GM18861 (cell line): ENCODE data around the gene ADORA2B.
"Not testable (repeated sequence)": the region's sequence is repeated elsewhere in the genome, so short reads cannot be mapped to it uniquely, and the experiment has no call there.

Experiments used
- ATAC-seq: cut with Tn5 transposase; IDR thresholded peaks from one replicate; pipeline ENCODE4 v1.9.1; 2021; ENCODE audit not compliant: unreplicated experiment

Gene ADORA2B

GRCh38 chr17:15921640-15922039 is 23.3 kb upstream of the ADORA2B start:
- no peak for ATAC-seq

DNA sequence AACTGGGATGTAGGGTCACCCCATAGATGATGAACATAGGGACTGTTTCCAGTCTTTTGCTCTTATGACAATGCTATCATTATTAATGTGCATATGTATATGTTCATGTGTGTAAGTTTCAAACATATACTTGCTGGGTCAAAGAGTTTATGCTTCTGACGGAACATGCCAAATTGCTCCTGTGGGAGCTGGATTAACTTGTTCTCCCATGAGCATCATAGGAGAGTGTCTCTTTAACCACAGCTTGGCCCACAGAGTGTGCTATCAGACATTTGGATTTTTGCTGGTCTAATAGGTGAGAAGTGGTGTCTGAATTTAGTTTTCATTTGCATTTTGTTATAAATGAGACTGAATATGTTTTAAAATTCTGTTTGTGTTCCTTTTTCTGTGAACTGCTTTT is 22.3 kb upstream of the ADORA2B start:
- no peak for ATAC-seq

DNA sequence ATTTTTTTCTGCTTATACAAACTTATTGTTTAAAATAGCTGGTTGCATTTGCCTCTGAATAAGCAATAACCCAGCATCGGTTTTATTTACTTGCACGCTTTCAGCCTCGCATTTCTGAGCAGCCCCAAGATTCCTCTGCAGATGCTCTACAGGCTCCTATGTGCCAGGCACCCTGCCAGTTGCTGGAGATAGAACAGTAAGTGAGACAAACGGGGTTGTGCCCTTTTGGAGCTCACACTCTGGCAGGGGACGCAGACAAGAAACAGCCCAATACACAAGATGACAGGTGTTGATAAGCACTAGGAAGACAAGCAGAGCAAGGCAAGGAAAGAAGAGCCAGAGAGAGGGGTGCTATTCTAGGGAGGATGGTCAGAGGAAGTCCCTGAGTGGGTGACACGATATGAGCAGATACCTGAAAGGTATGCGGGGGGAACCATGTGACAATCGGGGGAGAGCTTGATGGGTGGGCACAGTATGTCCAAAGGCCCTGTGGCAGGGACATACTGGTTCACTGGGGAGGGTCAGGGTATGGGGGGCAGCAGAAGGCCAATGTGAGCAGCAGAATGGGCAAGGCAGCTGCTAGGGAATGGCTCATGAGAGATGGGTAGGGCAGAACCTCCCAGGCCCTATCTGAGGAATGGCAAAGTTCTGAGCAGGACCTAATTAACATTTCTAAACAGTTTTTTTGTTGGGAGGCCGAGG is 18.7 kb upstream of the ADORA2B start:
- no peak for ATAC-seq

GRCh38 chr17:15928286-15928785 is 16.6 kb upstream of the ADORA2B start:
- ATAC-seq: no peak

DNA sequence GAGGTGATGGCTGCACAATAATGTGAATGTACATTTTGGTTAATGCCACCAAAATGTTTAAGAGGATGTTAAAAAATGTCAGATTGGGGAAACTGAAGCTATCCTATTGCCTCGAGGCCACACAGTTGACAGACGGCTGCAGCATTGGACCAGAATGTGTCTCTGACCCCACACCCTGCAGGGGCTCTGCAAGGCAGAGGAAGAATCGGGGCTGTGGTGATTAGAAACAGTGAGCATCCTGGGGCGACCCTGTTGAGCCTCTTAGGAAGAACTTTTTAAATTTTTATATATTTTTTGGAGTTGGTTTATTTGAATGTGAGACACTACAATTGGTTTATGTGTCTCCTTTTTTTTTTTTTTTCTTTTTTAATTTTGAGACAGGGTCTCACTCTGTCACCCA is 15.0 kb upstream of the ADORA2B start:
- no peak for ATAC-seq

DNA sequence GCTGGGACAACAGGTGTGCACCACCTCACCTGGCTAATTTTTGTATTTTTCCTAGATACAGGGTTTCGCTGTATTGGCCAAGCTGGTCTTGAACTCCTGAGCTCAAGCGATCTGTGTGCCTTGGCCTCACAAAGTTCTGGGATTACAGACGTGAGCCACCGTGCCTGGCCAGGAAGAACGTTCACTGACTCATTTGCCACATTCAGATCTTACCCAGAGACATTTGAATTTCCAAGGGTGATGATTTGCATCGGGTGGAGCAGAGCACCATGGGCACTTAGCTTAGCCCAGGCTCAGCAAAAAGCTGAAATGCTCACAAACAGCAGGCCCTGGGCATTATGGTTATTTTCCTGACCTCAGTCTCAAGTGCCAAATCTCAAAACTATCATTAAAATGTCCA is 14.5 kb upstream of the ADORA2B start:
- no peak for ATAC-seq

DNA sequence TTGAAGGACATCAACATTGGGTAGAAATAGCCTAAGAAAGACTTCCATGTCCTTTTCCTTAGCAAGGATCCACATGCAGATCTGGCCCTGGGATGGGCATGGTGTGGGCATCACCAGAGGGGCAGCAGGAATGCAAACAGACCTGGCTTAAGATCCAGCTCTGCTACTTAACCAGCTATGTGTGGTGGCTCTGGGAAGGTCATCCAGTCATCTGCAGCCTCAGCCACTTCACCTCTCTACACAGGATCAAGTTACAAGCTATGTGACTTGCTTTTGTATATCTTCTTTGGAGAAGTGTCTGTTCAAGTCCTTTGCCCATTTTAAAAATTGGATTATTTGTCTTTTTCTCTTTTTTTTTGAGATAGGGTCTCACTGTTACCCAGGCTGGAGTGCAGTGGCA is 13.5 kb upstream of the ADORA2B start:
- ATAC-seq: no peak

DNA sequence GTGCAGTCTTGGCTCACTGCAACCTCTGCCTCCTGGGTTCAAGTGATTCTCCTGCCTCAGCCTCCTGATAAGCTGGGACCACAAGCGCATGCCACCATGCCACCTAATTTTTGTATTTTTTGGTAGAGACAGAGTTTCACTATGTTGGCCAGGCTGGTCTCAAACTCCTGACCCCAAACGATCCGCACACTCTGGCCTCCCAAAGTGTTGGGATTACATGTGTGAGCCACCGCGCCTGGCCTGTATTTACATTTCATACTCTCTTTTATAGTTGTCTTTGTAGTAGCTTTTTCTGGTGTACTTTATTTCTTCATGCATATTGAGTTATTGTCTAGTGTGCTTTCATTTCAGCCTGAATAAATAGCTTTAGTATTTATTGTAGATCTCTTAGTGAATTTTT is 10.1 kb upstream of the ADORA2B start:
- ATAC-seq: no peak

- ATAC-seq: no peak
Observed at GRCh38 chr17:15935891-15936290, 9.0 kb upstream of the ADORA2B start.

DNA sequence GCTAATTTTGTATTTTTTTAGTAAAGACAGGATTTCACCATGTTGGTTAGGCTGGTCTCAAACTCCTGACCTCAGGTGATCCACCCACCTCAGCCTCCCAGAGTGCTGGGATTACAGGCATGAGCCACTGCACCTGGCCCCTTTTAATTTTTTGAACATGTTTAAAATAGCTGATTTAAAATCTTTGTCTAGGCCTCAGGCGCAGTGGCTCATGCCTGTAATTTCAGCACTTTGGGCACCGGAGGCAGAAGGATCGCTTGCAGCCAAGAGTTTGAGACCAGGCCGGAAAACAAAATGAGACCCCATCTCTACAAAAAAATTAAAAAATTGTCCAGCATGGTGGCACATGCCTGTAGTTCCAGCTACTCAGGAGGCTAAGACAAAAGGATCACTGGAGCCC is 8.4 kb upstream of the ADORA2B start:
- not testable (repeated sequence) for ATAC-seq

DNA sequence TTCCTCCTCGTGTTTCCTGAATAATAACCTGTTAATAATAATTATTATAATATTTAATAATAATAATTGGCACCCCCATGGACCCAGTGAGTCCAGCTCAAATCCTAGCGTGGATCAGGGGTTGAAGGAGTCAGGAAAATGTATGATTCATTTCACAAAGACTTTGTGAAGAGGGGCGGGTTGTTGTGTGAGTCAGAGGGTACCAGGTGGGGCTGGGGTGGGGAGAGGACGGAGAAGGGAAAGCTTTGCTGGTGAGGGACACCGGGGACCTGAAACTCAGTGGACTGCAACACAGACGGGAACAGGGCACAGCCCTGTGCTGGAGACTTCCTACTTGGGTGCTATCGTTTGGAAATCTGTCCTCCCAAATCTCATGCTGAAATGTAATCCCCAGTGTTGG is 3.1 kb upstream of the ADORA2B start:
- ATAC-seq: no peak

DNA sequence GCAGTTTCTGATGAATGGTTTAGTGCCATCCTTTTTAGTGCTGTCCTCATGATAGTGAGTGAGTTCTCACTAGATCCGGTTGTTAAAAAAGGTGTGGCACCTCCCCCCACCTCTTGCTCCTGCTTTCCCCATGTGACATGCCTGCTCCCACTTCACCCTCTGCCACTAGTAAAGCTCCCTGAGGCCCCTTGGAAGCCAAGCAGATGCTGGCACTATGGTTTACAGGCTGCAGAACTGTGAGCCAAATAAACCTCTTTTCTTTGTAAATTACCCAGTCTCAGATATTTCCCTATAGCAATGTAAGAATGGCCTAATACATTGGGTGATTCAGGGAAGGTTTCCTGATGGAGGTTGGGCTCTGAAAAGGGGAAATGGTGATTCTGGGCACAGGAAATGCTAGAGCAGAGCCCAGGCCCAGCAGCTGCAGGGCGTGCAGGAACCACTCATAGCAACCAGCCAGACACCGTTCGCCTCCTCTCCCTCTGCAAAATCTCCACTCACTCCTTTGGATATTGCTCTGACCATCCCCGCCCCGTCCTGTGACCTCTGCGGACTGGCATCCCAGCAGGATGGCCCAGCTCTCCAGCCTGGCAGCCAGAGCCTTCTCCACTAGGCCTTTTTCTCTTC is 2.6 kb upstream of the ADORA2B start:
- ATAC-seq: no peak

DNA sequence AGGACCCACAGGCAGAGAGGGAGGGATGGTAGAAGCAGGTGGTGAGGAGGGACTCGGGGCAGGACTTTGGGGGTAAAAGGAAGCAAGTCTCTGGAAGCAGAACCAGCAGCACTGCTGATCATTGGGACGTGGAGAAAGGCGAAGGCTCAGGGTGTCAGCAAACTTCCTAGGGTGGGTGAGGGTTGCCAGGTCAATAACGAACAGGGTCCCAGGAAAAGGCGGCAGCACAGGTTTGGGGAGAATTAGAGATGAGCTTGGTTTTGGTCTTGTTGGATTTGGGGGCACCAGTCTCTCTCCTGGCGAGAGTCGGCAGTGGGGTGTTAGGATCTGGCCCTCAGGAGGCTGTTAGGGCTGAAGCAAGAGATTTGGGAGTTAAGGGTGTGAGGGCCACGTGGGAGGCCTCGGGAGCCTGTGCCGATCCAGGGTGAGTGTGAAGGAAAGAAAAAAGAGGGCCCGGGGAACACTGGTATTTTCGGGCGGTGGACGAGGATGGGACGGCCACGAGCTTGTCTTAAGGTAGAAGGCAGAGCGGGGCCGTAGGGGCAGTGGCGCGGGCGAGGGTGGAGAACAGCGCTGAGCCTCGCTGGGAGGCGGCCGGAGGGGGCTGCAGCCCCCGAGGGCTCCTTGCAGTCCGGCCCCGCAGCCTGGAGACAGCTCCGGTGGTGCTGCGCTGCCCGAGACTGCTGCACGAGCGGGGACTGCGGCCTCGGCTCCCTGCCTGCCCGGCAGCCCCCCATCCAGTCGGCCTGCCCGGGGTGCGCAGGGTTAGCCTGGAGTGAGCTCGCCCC is 765 bp upstream of the ADORA2B start:
- no peak for ATAC-seq

DNA sequence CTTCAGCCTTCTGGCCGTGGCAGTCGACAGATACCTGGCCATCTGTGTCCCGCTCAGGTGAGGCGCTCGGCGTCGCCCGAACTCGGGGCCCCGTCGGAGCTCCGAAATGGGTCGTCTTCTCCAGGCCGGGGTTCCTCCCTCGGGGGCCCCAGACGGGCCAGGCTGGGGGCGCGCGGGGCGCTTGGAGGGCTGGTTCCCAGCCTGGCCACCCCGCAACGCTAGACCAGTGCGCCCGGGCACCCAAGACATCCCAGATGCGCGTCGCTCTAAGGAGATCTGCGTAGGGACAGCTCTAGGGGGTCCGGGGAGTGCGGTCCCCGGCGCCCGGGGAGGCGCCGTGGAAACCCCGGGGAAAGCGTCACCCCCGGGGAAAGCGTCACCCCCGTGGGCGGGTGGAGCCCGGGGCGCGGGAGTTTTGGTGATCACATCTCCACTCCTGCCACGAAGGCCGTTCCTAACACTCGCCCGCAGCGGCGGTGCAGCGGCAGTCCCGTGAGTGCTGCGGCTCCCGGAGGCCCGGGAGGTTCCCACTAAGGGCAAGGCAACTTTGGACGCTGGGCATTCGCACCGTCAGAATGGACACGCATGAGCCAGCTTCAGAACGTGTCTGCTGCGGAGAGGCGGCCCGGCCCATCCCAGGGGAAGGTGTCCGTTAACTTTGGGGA is 729 bp downstream of the ADORA2B start:
- ATAC-seq: no peak

DNA sequence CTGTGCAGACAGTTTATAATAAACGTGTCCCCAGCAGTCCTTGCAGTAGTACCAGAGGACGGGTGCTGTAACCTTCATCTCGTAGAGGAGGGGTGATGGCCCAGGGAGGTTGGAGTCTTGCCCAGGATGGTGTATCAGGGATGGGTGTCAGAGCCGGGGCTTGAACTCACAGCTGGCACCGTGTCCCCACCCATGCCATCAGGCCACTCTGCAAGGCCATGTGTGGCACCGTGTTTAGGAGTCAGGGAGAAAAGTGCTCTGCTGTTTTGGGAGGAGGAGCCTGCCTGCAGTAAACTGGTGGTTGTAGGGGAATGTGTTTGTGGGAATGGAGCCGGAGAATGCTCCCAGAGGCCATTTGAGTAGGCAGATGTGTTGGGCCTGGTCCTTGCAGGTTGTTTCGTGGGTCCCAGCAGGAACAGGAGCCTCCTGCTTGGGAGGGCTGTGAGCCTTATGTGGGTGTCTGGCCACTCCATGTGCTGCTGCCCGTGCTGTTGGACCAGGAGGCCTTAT is 1.7 kb downstream of the ADORA2B start:
- ATAC-seq: no peak

GRCh38 chr17:15947271-15947670 is 2.3 kb downstream of the ADORA2B start:
- ATAC-seq: no peak

- ATAC-seq: no peak
Observed at GRCh38 chr17:15947976-15948752, 3.2 kb downstream of the ADORA2B start.

DNA sequence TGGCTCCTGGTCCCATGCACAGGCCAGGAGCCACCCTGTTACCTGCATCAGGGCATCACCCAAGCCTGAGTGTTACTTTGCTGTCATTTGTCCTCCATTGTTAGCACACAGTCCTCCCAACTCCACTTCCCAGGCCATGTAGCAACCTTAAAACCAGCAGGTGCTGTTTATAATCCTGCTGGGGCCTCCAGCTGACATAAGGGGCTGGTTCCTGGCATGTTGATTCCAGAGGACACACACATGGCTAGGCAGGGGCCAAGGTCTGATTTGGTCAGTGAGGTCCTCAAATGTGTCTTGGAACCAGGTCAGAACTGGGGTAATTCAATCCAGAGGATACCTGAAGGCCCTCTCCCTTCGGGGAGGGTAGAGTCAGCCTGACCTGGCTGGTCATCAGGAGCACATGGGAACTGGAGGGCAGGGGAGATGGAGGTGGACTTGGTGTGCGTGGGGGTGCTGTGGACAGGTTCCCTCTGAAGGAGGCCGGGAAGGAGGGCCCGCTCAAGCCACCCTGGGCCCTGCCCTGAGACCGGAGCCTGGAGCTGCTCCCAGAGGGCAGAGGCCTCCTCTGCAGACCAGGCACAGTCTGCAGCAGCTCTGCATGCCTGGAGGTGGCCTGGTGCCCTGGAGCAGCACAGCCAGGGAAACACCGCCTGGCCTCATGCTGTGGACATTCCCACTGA is 6.6 kb downstream of the ADORA2B start:
- ATAC-seq: no peak

DNA sequence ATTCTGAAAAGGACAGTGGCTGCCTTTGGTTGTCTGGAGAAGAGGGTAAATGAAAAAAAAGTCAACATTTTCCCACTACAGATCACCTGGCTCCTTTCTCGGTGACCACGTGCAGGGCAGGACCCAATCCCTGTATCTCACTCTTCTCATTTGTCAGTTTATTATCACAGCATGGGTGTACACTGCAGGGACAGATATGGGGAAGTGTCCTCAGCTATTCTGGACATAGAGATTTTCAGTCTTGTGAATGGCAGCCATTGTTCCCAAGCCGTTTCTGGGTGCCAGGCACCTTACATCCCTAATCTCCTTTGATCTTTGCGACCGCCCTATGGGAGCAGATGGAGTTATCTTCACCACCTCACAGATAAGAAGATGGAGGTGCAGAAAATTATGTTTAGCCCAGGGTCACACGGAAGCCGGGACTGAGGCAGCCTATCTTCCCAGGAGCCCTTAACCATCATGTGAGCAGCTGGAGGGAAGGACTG is 7.2 kb downstream of the ADORA2B start:
- no peak for ATAC-seq
